Measurements from ENCODE around the gene TMEM123.

TMEM123 gene

DNA sequence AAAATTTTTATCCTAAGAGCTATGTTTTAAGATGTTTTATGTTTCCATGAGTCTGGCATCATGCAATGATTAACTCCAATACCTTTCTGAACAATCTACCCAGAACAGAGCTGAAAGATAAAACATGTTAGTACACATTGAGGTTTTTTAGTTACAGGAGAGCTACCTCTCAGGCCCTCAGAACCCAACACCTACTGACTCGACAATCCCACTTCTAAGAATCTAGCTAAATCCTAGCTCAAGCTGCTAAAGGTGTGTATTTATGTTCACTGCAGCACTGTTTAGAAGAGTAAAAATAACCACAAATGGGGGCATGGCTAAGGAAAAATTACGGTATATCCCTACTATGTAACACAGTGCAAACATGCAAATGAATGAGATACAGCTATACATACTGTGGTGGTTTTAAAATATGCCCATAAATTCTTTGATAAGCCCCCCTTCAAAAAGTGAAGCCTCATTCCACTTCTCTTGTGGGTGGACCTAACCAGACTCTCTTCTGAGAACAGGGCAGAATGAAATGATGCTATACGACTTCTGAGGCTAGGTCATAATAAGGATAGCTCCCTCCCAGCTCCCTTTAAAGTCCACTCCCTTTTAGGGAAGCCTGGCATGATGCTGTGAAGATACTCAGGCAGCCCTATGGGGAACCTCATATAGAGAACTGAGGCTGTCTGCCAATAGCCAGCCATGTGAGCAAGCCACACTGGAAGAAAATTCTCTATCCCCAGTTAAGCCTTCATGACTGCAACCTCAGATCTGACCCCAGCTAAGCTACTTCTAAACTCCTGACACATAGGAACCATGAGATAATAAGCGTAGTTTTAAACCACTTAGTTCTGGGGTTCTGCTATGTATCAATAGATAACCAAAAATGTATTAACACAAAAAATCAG lies 29.5 kb downstream of the TMEM123 start:
- DNase-seq (ENCODE audit: low read depth): no peak

DNA sequence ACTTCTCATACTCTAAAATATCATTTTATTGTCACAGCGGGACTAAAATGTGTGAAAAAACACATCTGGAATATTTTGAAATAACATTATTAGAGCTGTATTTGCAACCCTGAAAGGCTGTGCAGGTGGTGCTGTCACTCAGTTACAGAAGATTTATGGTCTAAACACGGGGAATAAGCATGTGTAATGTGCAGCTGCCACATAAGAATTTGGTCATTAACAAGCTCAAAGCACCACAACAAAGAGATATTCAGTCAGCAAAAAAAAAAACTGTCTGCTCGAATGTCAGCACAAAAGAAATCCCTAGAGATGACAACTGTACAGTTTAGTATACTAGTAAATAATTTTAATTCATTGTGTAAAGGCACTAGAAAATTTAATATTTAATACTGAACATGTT lies 31.3 kb downstream of the TMEM123 start:
- no peak for DNase-seq (ENCODE audit: low read depth)

DNA sequence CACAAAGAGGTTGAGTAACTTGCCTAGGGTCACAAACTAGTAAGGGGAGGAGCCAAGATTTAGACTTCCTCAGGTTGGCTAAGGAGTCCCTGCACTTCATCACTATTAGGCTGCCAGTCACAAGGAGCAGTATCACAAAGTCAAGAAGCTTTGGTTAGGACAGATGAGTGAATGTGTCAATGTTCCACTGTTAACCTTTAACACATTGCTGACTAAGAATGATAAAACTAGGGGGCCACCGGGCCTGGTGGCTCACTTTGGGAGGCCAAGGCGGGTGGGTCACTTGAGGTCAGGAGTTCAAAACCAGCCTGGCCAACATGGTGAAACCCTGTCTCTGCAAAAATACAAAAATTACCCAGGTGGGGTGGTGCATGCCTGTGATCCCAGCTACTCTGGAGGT lies 32.0 kb downstream of the TMEM123 start:
- DNase-seq (ENCODE audit: low read depth): no peak

DNA sequence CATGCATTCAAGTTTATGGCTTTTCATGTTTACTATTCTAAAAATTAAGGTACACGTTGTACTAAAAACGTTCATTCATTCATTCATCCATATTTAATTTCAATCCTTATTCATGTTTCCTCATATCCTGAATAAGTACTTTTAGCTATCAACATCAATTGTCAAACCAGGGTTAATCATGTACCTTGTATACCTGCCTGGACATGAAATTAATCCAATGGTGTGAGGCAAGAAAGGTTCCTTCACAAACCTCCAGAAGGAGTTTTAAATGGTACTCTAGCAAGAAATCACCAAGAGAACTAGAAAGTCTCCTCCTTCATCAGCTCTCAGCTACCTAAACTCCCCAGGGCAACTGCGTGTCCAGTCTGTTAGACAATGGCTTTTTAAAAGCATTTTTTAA lies 33.4 kb downstream of the TMEM123 start:
- no peak for DNase-seq (ENCODE audit: low read depth)

GRCh38 chr11:102416976-102417375 lies 35.6 kb downstream of the TMEM123 start:
- DNase-seq (ENCODE audit: low read depth): no peak

- no peak for DNase-seq (ENCODE audit: low read depth)
These were observed 37.2 kb downstream of the TMEM123 start for GRCh38 chr11:102415304-102415916.

DNA sequence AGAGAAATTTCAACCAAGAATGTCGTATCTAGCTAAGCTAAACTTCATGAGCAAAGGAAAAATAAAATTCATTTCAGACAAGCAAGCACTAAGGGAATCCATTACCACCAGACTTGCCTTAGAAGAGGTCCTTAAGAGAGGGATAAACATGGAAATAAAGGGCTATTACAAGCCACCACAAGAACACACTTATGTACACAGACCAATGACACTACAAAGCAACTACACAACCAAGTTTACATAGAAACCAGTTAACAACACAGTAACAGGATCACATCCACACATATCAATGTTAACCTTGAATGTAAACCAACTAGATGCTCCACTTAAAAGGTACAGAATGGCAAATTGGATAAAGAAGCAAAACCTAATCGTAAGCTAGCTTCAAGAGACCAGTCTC lies 38.0 kb downstream of the TMEM123 start:
- DNase-seq (ENCODE audit: low read depth): no peak

DNA sequence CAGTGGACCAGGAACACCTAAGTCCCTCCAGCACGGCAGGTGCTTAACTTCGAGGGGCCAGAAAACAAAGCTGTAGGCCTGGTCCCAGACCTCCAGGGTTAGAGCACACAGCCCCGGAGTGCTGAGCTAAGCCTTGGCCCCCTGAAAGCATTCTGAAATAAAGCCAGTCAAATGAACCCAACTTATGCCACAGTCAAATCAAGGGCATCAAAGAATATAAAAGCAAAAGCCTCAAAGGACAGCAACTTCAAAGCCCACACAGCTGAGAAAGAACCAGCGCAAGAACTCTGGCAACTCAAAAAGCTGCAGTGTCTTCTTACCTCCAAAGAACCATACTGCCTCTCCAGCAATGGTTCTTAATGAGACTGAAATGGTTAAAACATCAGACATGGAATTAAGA lies 39.1 kb downstream of the TMEM123 start:
- no peak for DNase-seq (ENCODE audit: low read depth)

DNA sequence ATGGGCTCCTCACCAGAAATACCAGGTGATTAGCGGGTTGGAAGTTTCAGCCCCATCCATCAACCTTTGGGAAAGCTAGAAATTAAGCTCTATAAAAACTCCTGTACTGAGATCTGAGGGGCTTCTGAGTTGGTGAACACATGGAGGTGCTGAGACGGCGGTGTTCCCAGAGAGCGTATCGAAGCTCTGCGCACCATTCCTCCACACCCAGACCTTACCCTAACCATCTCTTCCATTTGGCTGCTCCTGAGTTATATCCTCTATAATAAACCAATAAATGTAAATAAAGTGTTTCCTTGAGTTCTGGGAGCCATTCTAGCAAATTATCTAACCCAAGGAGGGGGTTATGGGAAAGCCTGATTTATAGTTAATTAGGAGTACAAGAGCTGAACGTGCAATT lies 41.4 kb downstream of the TMEM123 start:
- no peak for DNase-seq (ENCODE audit: low read depth)

DNA sequence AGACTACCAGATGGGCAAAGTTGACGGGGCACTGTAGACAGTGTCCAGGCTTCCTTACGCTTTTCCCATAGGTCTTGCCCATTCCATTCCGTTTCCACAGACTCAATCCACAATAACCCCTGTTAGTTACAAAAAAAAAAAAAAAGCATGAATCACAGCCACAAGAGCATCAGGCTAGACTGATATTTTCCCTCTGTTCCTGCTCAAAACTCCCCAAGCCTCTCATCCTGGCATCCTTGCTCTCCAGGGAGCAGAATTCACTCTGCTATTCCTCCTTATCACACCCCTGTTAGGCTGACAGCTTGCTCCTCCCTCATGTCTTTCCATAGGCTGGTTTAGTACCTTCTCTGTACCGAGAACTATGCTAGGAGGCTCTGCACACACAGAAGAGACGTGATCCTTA lies 42.2 kb downstream of the TMEM123 start:
- no peak for DNase-seq (ENCODE audit: low read depth)

DNA sequence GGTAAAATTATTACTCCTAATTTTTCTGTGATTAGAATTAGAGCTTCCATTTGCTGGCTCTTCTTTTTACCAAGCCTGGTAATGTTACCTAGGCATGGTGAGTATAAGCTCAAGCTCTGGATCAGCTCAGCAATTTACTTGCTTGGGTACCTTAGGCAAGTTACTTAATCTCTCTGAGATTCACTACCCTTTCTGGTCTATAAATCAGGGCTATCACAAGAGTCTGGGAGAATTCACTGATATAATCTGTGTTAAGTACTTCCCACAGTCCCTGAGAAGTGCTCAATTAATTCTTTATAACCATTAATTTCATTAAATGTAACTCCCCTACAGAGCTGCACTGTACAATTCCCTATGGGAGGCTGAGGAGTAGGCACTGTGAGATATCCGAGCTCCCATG lies 44.2 kb downstream of the TMEM123 start:
- no peak for DNase-seq (ENCODE audit: low read depth)

DNA sequence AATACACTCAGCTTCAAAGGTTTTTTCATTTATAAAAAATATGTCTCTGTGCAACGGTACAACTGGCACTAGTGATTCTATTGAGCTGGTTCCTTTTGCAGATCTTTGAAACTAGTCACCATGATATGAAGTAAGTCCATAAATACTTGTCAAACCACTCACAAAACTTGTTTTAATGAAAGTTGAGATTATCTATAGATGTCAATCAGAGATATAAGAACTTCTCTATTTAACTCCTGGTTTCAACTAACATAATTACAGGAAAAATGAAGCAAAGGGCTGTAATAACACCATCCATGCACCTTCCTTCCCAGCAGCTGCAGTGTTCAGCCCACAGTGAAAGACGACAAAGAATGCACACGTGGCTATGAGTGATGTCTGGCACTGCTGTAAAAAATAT lies 44.7 kb downstream of the TMEM123 start:
- DNase-seq (ENCODE audit: low read depth): no peak

DNA sequence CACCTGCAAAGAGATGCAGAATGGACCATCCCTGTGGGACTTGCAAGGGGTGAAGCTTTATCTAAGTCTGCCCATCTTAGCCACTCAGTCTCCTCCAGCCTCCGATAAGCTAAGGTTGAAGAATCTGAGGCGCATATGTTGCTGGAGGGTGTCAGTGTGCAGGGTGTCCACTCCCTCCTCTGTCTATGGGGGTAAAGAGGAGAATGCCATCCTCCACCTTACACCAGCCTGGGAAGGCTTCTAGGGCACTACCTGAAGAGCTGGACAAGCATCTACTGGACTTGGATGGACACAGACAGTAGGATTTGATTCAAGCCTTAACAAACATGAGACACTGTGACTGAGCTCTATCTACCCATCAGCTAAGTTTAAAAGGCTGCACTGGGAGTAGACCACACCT lies 46.5 kb downstream of the TMEM123 start:
- DNase-seq (ENCODE audit: low read depth): no peak

GRCh38 chr11:102405501-102405900 lies 47.1 kb downstream of the TMEM123 start:
- DNase-seq (ENCODE audit: low read depth): no peak

DNA sequence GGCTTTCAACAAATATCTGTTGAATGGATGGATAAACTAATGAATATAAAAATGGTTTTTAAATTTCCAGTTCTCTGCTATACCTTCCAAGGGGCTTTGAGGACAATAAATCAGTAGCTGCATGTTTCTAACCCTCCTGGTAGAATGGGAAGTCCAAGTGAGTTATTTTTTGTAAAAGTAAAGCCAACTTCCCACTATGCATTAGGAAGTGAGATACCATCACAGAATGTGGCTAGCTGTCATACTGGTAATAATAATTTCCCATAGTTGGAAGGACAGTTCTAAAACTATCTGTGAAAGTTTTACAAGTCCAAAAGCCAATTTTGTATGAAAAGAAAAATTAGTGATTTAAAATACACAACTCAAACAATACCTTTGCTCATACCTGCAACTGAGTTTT lies 50.0 kb downstream of the TMEM123 start:
- no peak for DNase-seq (ENCODE audit: low read depth)

DNA sequence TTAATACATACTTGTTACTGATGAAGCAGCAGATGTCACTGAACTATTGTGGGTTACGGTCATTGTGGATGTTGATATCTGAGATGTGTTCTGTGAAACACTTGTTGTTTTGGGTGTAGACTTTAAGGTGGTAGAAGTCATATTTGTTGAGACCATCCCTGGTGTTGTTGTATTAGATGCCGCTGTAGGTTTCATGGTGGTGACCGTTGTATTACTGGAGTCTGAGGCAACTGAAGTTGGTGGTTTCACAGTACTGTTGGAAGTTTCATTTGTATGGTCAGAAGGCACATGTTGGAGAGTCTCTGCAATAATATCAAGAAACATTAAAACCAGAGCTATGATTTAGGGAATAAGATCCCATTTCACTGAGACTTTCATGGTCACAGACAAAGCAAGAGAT lies 50.7 kb downstream of the TMEM123 start:
- no peak for DNase-seq (ENCODE audit: low read depth)

DNA sequence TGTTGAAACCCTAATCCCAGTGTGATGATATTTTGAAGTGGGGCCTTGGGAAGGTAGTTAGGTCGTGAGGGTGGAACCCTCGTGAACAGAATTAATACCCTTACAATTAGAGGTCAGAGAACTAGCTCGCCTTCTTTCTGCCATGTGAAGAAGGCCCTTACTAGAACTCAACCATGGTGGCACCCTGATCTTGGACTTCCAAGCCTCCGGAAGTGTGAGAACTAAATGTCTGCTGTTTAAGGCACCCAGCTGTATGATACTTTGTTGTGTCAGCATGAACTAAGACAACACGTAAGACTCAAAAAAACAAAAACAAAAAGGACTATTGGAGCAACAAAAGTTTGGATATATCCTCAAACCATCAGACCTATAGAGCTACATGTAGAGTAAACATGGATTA lies 52.0 kb downstream of the TMEM123 start:
- DNase-seq (ENCODE audit: low read depth): no peak

DNA sequence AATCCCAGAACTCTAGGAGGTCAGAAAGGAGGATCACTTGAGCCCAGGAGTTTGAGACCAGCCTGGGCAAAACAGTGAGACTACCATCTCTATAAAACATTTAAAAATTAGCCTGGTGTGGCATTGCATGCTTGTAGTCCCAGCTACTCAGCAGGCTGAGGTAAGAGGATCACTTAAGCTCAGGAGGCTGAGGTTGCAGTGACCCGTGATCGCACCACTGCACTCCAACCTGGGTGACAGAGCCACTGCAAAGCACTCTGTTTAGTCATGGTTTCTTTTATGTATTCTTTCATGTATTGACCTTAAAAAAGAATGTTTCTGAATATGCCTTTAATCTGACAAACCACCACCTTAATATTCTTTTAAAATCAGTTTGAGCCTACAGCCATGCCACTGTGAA lies 53.4 kb downstream of the TMEM123 start:
- no peak for DNase-seq (ENCODE audit: low read depth)

DNA sequence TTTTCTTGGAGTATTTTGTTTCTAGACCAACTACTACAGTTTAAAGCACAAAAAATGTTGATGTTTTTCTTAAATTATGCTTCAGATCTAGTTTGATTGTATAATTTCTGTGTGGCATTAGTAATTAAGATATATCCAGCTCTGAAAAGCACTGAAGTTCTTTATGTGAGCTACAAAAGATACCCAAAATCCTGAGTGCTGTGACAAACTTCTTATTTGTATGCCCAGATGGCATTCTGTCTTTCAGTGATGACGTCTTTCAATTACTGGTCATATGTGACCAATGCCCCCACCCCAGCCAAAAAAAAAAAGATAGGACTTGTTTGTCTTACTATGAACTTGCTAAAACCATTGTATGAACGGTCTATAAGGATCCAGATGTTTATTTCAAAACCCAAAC lies 54.3 kb downstream of the TMEM123 start:
- no peak for DNase-seq (ENCODE audit: low read depth)

DNA sequence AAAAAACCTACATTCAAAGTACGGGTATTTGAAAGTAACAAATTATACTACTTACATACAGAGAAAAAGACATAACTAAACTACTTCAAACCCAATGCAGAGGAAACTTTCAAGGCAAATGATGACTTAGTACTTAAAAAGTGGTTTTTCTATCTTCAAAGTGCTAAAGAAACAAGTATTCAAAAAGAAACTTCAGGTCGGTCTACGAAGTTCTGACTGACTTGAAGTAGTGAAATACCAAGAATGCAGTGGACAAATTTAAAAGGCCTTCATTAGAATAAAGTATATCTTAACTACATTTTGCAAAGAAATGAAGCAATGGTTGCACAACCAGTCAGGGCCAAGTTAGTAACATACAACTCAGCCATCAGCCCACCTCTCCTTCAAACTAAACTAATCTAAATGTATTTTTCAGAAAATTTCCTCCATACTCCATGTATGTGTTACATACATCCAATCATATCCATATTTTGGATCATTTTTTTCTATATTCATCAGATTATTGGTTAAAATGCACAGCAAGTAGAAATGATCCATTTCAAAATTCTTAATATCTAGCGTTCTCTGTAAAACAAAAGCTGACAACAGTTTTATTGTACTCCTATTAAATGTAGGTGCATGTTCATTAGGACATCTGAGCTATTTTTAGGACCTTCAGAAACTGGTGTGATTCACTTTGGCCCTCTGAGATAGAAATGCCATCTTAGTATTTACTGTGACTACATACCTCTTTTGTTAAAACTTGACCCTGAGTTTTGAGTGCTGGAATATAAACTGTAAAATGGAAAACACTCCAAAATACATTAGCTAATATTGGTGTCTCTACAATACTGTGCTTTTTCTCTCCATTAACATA lies 55.6 kb downstream of the TMEM123 start:
- no peak for DNase-seq (ENCODE audit: low read depth)

GRCh38 chr11:102395720-102396393 lies 56.7 kb downstream of the TMEM123 start:
- no peak for DNase-seq (ENCODE audit: low read depth)

DNA sequence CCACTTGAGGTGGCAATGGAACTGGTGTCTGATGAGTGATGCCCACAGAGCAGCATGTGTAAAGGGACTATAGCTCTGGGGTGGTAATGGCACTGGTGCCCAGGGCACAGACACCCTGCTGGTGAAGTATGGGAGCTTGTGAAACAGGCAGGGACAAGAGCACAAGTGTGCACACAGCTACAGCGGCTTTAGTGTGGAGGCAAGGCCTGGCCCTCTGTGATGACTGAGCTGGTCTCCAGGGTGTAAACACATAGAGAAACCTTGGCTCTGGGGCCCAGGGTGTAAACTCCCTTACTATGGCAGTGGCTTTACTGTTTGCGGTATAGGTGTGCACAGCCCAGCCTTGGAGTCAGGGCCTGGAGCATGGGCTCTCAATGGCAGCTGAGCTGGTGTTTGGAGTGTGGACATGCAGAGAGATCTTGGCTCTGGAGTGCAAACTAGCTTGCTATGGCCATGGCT lies 59.3 kb downstream of the TMEM123 start:
- DNase-seq (ENCODE audit: low read depth): no peak

All from activated T-cell treated with anti-CD3 and anti-CD28 coated beads for 24 hours (primary cell).